ENCODE data around the gene COL13A1. TPM values are rescaled to one million over a fixed set of nuclear protein-coding genes. Genes with fewer than 3 reads are reported as not detected.

COL13A1 gene
- total RNA-seq, 1 experiment from 2014 or later = 5.9 TPM

- Histone ChIP-seq H3K27ac (ENCODE audit: low read depth, low read length) (no peak overlapping the region), H3K27me3 (ENCODE audit: insufficient read depth, low read length) (no peaks in the 10 kb centered on the region), H2AFZ (ENCODE audit: low read depth, low read length, poor library complexity, severe bottlenecking) (no peak overlapping the region), H3K79me2 (ENCODE audit: insufficient read depth, low read length) (no peaks in the 10 kb centered on the region), H3K9ac (ENCODE audit: low read length) (no peak overlapping the region), H3K4me1 (ENCODE audit: control insufficient read depth in 1 of 2, insufficient read depth in 2 of 2, low read length in 2 of 2) (peaks cover 0 to 8% of the 10 kb centered on the region in 2 experiments; a peak in 2 of 4 replicates), H4K20me1 (ENCODE audit: insufficient read depth) (no peaks in the 10 kb centered on the region), H3K4me3 (replicated peaks in 1 of 2; ENCODE audit: low read depth in 1 of 2, low read length in 2 of 2) (no peak overlapping the region), H3K36me3 (ENCODE audit: control insufficient read depth in 1 of 2, insufficient read depth in 2 of 2, low read length in 2 of 2) (no peaks in the 10 kb centered on the region), H3K4me2 (ENCODE audit: low read length) (no peak overlapping the region), H3K9me3 (ENCODE audit: control insufficient read depth in 1 of 2, insufficient read depth in 1 of 2, low read depth in 1 of 2, low read length in 2 of 2) (no peaks in the 10 kb centered on the region), H3K9me2 (ENCODE audit: insufficient read depth) (no peaks in the 10 kb centered on the region)
- POLR2A ChIA-PET = no interaction called here
- intact Hi-C loops (cut with micrococcal nuclease) = no loop called here
- TF ChIP-seq EGR1 (IDR thresholded peaks at IDR 0.05; ENCODE audit: low read depth) = no peak
- TF ChIP-seq CBX3 (IDR thresholded peaks at IDR 0.05; ENCODE audit: low read depth) = no peak
- TF ChIP-seq CEBPB (IDR thresholded peaks at IDR 0.05; ENCODE audit: low read depth) = no peak
- no peak for TF ChIP-seq ZFX (IDR thresholded peaks at IDR 0.05)
- no peak for TF ChIP-seq ZBTB33 (IDR thresholded peaks at IDR 0.05; ENCODE audit: extremely low read depth, insufficient replicate concordance, low read length)
- no peak for TF ChIP-seq EZH2phosphoT487 (IDR thresholded peaks at IDR 0.05; ENCODE audit: borderline replicate concordance)
- no peak for TF ChIP-seq ELF1 (IDR thresholded peaks at IDR 0.05; ENCODE audit: borderline replicate concordance, low read depth)
- no peak for TF ChIP-seq RAD21 (IDR thresholded peaks at IDR 0.05; ENCODE audit: low read depth)
- TF ChIP-seq MAX (IDR thresholded peaks at IDR 0.05) = no peak
- DNase-seq (ENCODE audit: low read depth, low spot score) (no peak), ATAC-seq (no peak)
- CTCF ChIA-PET = no interaction called here
- BruUV-seq (replicated peaks) = no TSS peak
- RAD21 ChIA-PET (ENCODE audit: low non-redundant PET in 1 of 2, low total read pairs in 2 of 2, uncharacterized antibody in 2 of 2, unreplicated experiment in 2 of 2) = no interaction called here
These were observed 92.5 kb downstream of the COL13A1 start for GRCh38 chr10:69894156-69894555.

- ChIA-PET POLR2A (no interaction called here), RAD21 (ENCODE audit: low non-redundant PET in 1 of 2, low total read pairs in 2 of 2, uncharacterized antibody in 2 of 2, unreplicated experiment in 2 of 2) (no interaction called here), CTCF (no interaction called here)
- intact Hi-C loops (cut with micrococcal nuclease) = no loop called here
- Histone ChIP-seq H3K27ac (ENCODE audit: low read depth, low read length) (no peak overlapping the region), H3K9ac (ENCODE audit: low read length) (no peak overlapping the region), H3K9me2 (ENCODE audit: insufficient read depth) (no peaks in the 10 kb centered on the region), H3K4me1 (ENCODE audit: control insufficient read depth in 1 of 2, insufficient read depth in 2 of 2, low read length in 2 of 2) (peaks cover 0 to 8% of the 10 kb centered on the region in 2 experiments; a peak in 2 of 4 replicates), H2AFZ (ENCODE audit: low read depth, low read length, poor library complexity, severe bottlenecking) (no peak overlapping the region), H4K20me1 (ENCODE audit: insufficient read depth) (no peaks in the 10 kb centered on the region), H3K9me3 (ENCODE audit: control insufficient read depth in 1 of 2, insufficient read depth in 1 of 2, low read depth in 1 of 2, low read length in 2 of 2) (no peaks in the 10 kb centered on the region), H3K36me3 (ENCODE audit: control insufficient read depth in 1 of 2, insufficient read depth in 2 of 2, low read length in 2 of 2) (no peaks in the 10 kb centered on the region), H3K79me2 (ENCODE audit: insufficient read depth, low read length) (no peaks in the 10 kb centered on the region), H3K4me3 (replicated peaks in 1 of 2; ENCODE audit: low read depth in 1 of 2, low read length in 2 of 2) (no peak overlapping the region), H3K27me3 (ENCODE audit: insufficient read depth, low read length) (no peaks in the 10 kb centered on the region), H3K4me2 (ENCODE audit: low read length) (no peak overlapping the region)
- no peak for DNase-seq (ENCODE audit: low read depth, low spot score)
- BruUV-seq (replicated peaks) = no TSS peak
- no peak for ATAC-seq
- TF ChIP-seq CTCF (IDR thresholded peaks at IDR 0.05 in 2 of 3, conservative IDR thresholded peaks at IDR 0.05 in 1 of 3; ENCODE audit: borderline replicate concordance in 1 of 3, insufficient read depth in 1 of 3, low read depth in 2 of 3, low read length in 2 of 3) (no peak), FOSL1 (IDR thresholded peaks at IDR 0.05; ENCODE audit: low read depth) (no peak), RAD21 (IDR thresholded peaks at IDR 0.05; ENCODE audit: low read depth) (no peak), SIN3A (IDR thresholded peaks at IDR 0.05; ENCODE audit: low read depth) (no peak), ATF3 (IDR thresholded peaks at IDR 0.05) (no peak), ZNF274 (IDR thresholded peaks at IDR 0.05; ENCODE audit: low read depth, low read length) (no peak), MAX (IDR thresholded peaks at IDR 0.05) (no peak), JUND (IDR thresholded peaks at IDR 0.05) (no peak)
These were observed 94.1 kb downstream of the COL13A1 start for GRCh38 chr10:69895759-69896158.
